HG03045 (cell line): ENCODE data around the gene CD99.
"Not testable (repeated sequence)": the region's sequence is repeated elsewhere in the genome, so short reads cannot be mapped to it uniquely, and the experiment has no call there.

Experiments used
- ATAC-seq: cut with Tn5 transposase; IDR thresholded peaks from one replicate; pipeline ENCODE4 v1.9.1; 2021; ENCODE audit warnings: mild to moderate bottlenecking, moderate library complexity; ENCODE audit not compliant: unreplicated experiment

The CD99 gene

GRCh38 chrX:2719774-2720447 lies 28.8 kb downstream of the CD99 start:
- no peak for ATAC-seq

- no peak for ATAC-seq
Observed at GRCh38 chrX:2723286-2723879, 32.3 kb downstream of the CD99 start.

- not testable (repeated sequence) for ATAC-seq
Observed at GRCh38 chrX:2727264-2727663, 36.2 kb downstream of the CD99 start.

- ATAC-seq = no peak
Observed at GRCh38 chrX:2732076-2732475, 41.0 kb downstream of the CD99 start.

GRCh38 chrX:2732649-2733048 lies 41.6 kb downstream of the CD99 start:
- ATAC-seq = no peak

- no peak for ATAC-seq
Observed at GRCh38 chrX:2733286-2733685, 42.2 kb downstream of the CD99 start.

- no peak for ATAC-seq
Observed at GRCh38 chrX:2735270-2735669, 44.2 kb downstream of the CD99 start.

- ATAC-seq = no peak
Observed at GRCh38 chrX:2740672-2741071, 49.6 kb downstream of the CD99 start.

- no peak for ATAC-seq
Observed at GRCh38 chrX:2741386-2741785, 50.3 kb downstream of the CD99 start.

- ATAC-seq = not testable (repeated sequence)
Observed at GRCh38 chrX:2746250-2746649, 55.2 kb downstream of the CD99 start.

GRCh38 chrX:2748171-2748814 lies 57.2 kb downstream of the CD99 start:
- ATAC-seq = no peak

GRCh38 chrX:2748815-2749188 lies 57.7 kb downstream of the CD99 start:
- no peak for ATAC-seq

GRCh38 chrX:2751291-2751690 lies 60.2 kb downstream of the CD99 start:
- no peak for ATAC-seq

- ATAC-seq = not testable (repeated sequence)
Observed at GRCh38 chrX:2751874-2752300, 60.8 kb downstream of the CD99 start, which contains the start of gene XG. TSS of gene XG (plus strand) at chrX:2752040. CDS start at chrX:2752275, 235 bp downstream.

GRCh38 chrX:2752441-2752840 lies 61.3 kb downstream of the CD99 start:
- ATAC-seq = not testable (repeated sequence)

- ATAC-seq = not testable (repeated sequence)
Observed at GRCh38 chrX:2755163-2755715, 64.1 kb downstream of the CD99 start.

GRCh38 chrX:2756548-2756947 lies 65.5 kb downstream of the CD99 start:
- ATAC-seq = no peak

GRCh38 chrX:2761246-2761645 lies 70.2 kb downstream of the CD99 start:
- ATAC-seq = no peak

GRCh38 chrX:2762671-2763070 lies 71.6 kb downstream of the CD99 start:
- not testable (repeated sequence) for ATAC-seq

- ATAC-seq = not testable (repeated sequence)
Observed at GRCh38 chrX:2764766-2765548, 73.9 kb downstream of the CD99 start.

- no peak for ATAC-seq
Observed at GRCh38 chrX:2765549-2765830, 74.4 kb downstream of the CD99 start.
